Neural cell (in vitro differentiated cells): ENCODE results near the gene WDR20. TPM values are rescaled to one million over a fixed set of nuclear protein-coding genes. Genes with fewer than 3 reads are reported as not detected.

Source experiments
- H2AFZ ChIP-seq: fragments of 200-600, 300-800 bp; sonication (generic), shearing (Covaris generic); 2 replicates; pipeline ENCODE4 v1.6.0; 2014; ENCODE audit warnings: low read depth, mild to moderate bottlenecking, antibody characterized with exemption, low read length, moderate library complexity
- H3F3A ChIP-seq: fragments of 200-600 bp; shearing (Covaris generic); 2 replicates; pipeline ENCODE4 v1.6.1; 2016; ENCODE audit warnings: mild to moderate bottlenecking, moderate library complexity, mixed read lengths, antibody characterized with exemption, low read length; ENCODE audit not compliant: insufficient read depth, poor library complexity, severe bottlenecking
- H3K27ac ChIP-seq: fragments of 200-600, 300-800 bp; sonication (generic), shearing (Covaris generic); 2 replicates; pipeline ENCODE4 v1.5.1; 2014; ENCODE audit warnings: mild to moderate bottlenecking, low read length, moderate library complexity
- H3K27me3 ChIP-seq: fragments of 300-800, 200-600 bp; sonication (generic), shearing (Covaris generic); 2 replicates; pipeline ENCODE4 v1.6.0; 2014; ENCODE audit warnings: mild to moderate bottlenecking, low read depth, low read length, moderate library complexity; ENCODE audit not compliant: insufficient read depth
- H3K36me3 ChIP-seq: fragments of 300-800, 200-600 bp; sonication (generic), shearing (Covaris generic); 2 replicates; pipeline ENCODE4 v1.5.1; 2014; ENCODE audit warnings: mild to moderate bottlenecking, antibody characterized with exemption, low read length, moderate library complexity; ENCODE audit not compliant: insufficient read depth
- H3K4me2 ChIP-seq: fragments of 300-800, 200-600 bp; sonication (generic), shearing (Covaris generic); 2 replicates; pipeline ENCODE4 v1.6.0; 2014; ENCODE audit warnings: mild to moderate bottlenecking, low read length
- H3K4me3 ChIP-seq: fragments of 300-800, 200-600 bp; sonication (generic), shearing (Covaris generic); 2 replicates; pipeline ENCODE4 v1.5.1; 2014; ENCODE audit warnings: mild to moderate bottlenecking, low read length, moderate library complexity
- H3K79me2 ChIP-seq: fragments of 200-600 bp; shearing (Covaris generic); replicated peaks from 2 replicates; pipeline ENCODE4 v1.6.0; 2014; ENCODE audit warnings: mild to moderate bottlenecking, low read length, moderate library complexity; ENCODE audit not compliant: insufficient read depth
- H3K9ac ChIP-seq: fragments of 300-800, 200-600 bp; sonication (generic), shearing (Covaris generic); 2 replicates; pipeline ENCODE4 v1.6.1; 2016; ENCODE audit warnings: mild to moderate bottlenecking, low read length, mixed read lengths
- H3K9me2 ChIP-seq: fragments of 200-600 bp; shearing (Covaris generic); 2 replicates; pipeline ENCODE4 v1.6.1; 2016; ENCODE audit warnings: mild to moderate bottlenecking, low read length, mixed read lengths; ENCODE audit not compliant: insufficient read depth
- H3K9me3 ChIP-seq: fragments of 200-600, 300-800 bp; sonication (generic), shearing (Covaris generic); 2 replicates; pipeline ENCODE4 v1.6.1; 2016; ENCODE audit warnings: mild to moderate bottlenecking, mixed run types, low read length, moderate library complexity, mixed read lengths
- H4K20me1 ChIP-seq: fragments of 200-600 bp; shearing (Covaris generic); 2 replicates; pipeline ENCODE4 v1.6.1; 2016; ENCODE audit warnings: mild to moderate bottlenecking, mixed run types; ENCODE audit not compliant: insufficient read depth
- EP300 ChIP-seq: fragments of 450-650 bp; conservative IDR thresholded peaks from 2 replicates; pipeline ENCODE4 v1.6.1; 2014; ENCODE audit warnings: antibody characterized with exemption, mild to moderate bottlenecking, moderate library complexity; ENCODE audit not compliant: poor library complexity, severe bottlenecking
- EZH2 ChIP-seq: fragments of 200-600, 300-800 bp; shearing (Covaris generic), sonication (generic); IDR thresholded peaks from 2 replicates; pipeline ENCODE4 v1.6.1; 2014; ENCODE audit warnings: antibody characterized with exemption, low read length, borderline replicate concordance, mild to moderate bottlenecking; ENCODE audit not compliant: insufficient read depth, poor library complexity, severe bottlenecking
- MXI1 ChIP-seq: fragments of 450-650 bp; conservative IDR thresholded peaks from 2 replicates; pipeline ENCODE4 v1.6.1; 2014; ENCODE audit warnings: antibody characterized with exemption, mild to moderate bottlenecking; ENCODE audit not compliant: poor library complexity, severe bottlenecking
- POLR2AphosphoS5 ChIP-seq: IDR thresholded peaks from 2 replicates; pipeline ENCODE4 v1.6.1; 2012
- RAD21 ChIP-seq: fragments of 450-650 bp; conservative IDR thresholded peaks from 2 replicates; pipeline ENCODE4 v1.6.1; 2014; ENCODE audit warnings: antibody characterized with exemption, mild to moderate bottlenecking, moderate library complexity
- REST ChIP-seq: IDR thresholded peaks from 2 replicates; pipeline ENCODE4 v1.6.1; 2012; ENCODE audit warnings: borderline replicate concordance
- SMC3 ChIP-seq: fragments of 450-650 bp; conservative IDR thresholded peaks from 2 replicates; pipeline ENCODE4 v1.6.1; 2014; ENCODE audit warnings: antibody characterized with exemption, mild to moderate bottlenecking, moderate library complexity; ENCODE audit not compliant: poor library complexity
- TAF1 ChIP-seq: IDR thresholded peaks from 2 replicates; pipeline ENCODE4 v1.6.1; 2012; ENCODE audit warnings: low read depth
- polyA plus RNA-seq: library from polyadenylated mRNA; depleted of rRNA; stranded (reverse); fragments of >200 nt; gene quantifications from 2 replicates; pipeline ENCODE4 v1.2.3, GENCODE V29; 2014

Gene WDR20
- polyA plus RNA-seq, 1 donor from 2014 or later, result 28.6 TPM

- Histone ChIP-seq H4K20me1 (no peaks in the 10 kb centered on the region), H3K27me3 (no peaks in the 10 kb centered on the region), H2AFZ (no peak overlapping the region), H3K9me3 (no peaks in the 10 kb centered on the region), H3K36me3 (no peaks in the 10 kb centered on the region), H3K9me2 (no peaks in the 10 kb centered on the region), H3K9ac (peak overlapping the region; percentile 29), H3K4me2 (no peak overlapping the region), H3K79me2 (no peaks in the 10 kb centered on the region), H3K27ac (peak overlapping the region; percentile 72), H3K4me3 (no peak overlapping the region), H3F3A (no peaks in the 10 kb centered on the region)
- TF ChIP-seq EP300 (no peak), TAF1 (no peak), REST (no peak), SMC3 (no peak)
Measured at GRCh38 chr14:102232348-102232625, 92.6 kb downstream of the WDR20 start.

DNA sequence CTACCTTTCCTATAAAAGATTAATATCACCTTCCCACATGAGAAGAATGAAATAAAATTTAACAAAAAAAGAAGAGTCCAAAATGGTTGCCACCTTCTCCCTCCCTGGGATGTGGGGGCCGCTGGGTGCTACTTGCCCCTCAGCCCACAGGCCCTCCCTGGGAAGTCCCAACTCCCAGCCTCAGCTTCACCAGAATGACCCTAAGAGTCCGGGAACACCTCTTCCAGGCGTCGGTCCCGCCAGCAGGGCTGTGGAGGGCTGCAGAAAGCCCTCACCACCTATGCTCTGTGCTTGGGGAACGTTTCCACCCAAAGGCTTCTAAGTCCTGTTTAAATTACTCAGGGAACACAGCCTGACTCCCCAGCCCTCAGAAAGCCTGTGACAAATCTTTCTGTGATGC is 93.4 kb downstream of the WDR20 start:
- H3K4me3 ChIP-seq, result no peak overlapping the region
- no peaks in the 10 kb centered on the region for H3K27me3 ChIP-seq
- no peaks in the 10 kb centered on the region for H3K9me3 ChIP-seq
- no peaks in the 10 kb centered on the region for H4K20me1 ChIP-seq
- no peaks in the 10 kb centered on the region for H3F3A ChIP-seq
- H3K9me2 ChIP-seq, result no peaks in the 10 kb centered on the region
- no peak overlapping the region for H3K9ac ChIP-seq
- no peaks in the 10 kb centered on the region for H3K36me3 ChIP-seq
- H2AFZ ChIP-seq, result no peak overlapping the region
- H3K27ac ChIP-seq, result no peak overlapping the region
- TF ChIP-seq POLR2AphosphoS5 (no peak), EZH2 (no peak), MXI1 (no peak), RAD21 (no peak), SMC3 (no peak)
- no peaks in the 10 kb centered on the region for H3K79me2 ChIP-seq
- no peak overlapping the region for H3K4me2 ChIP-seq

DNA sequence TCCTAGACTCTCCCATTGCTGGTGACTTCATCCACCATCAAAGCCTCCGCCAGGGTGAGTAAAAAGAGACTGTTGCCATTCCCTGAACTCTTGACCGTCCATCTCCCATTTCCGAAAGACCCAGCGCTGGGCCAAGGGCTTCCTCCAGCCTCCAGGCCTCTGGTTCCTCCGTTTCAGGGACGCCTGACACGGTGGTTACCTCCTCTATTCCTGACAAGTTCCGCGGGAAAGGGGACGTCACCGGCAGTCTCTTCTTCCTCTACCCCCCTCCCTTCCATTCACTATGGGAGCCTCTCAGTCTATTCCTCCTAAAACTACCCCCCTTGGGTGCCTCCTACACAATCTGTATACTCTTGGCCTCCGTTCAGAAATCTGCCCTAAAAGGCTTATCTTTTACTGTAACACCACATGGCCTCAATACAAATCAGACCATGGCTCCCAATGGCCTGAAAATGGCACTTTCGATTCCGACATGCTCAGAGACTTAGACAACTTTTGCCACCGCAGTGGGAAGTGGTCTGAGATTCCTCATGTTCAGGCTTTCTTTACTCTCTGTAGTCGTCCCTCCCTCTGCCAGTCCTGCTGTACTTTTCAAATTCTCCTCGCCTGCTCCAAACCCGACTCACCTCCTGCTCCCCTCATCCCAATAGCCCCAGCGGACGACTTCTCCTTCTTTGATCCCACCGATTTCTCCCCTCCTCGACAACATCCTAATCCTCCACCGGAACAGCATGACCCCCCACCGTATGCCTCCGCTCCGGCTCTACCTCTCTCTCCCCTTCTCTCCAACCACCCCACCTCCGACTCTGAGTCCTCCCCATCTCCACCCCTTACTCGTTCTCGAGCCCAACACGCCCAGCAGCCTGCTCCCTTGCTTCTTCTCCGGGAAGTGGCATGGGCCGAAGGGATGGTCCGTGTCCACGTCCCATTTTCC is 94.9 kb downstream of the WDR20 start:
- H3K79me2 ChIP-seq, result no peaks in the 10 kb centered on the region
- H3K27ac ChIP-seq, result no peak overlapping the region
- TF ChIP-seq MXI1 (no peak), EP300 (no peak), REST (no peak)

More for the DNA sequence above, 94.9 kb downstream of the WDR20 start:
- Histone ChIP-seq H3K9me3 (no peaks in the 10 kb centered on the region), H2AFZ (no peak overlapping the region), H3F3A (no peaks in the 10 kb centered on the region), H3K9ac (no peak overlapping the region), H4K20me1 (no peaks in the 10 kb centered on the region), H3K27me3 (no peaks in the 10 kb centered on the region), H3K36me3 (no peaks in the 10 kb centered on the region), H3K4me2 (no peak overlapping the region), H3K9me2 (no peaks in the 10 kb centered on the region), H3K4me3 (no peak overlapping the region)
